Measurements from ENCODE around the gene NPL. TPM values are rescaled to one million over a fixed set of nuclear protein-coding genes. Genes with fewer than 3 reads are reported as not detected.

NPL gene
- total RNA-seq, 4 donors from 2014 or later: 6.6 to 18.9 (median 9.7) TPM

DNA sequence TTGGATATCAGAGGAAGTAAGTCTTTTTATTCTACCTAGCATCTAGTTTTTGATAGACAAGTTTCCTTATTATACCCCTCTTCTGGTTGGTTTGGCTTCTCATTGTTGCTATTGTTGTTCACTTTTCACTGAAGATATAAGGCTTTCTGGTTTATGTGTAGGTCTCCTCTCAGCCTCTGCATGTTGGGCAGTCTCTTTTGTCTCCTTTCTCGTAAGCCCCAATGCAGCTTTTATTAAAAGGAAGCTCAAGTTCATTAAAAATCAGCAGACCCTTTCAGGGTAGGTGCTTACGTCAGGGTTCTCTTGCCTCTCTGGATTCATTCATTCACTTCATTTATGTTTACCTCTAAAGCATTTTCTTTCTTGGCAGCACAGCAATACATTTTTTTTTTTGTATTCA lies 44.8 kb downstream of the NPL start:
- 94 to 95% methylated on average over 2 of the region's 2 CpGs for WGBS, 2 donors

DNA sequence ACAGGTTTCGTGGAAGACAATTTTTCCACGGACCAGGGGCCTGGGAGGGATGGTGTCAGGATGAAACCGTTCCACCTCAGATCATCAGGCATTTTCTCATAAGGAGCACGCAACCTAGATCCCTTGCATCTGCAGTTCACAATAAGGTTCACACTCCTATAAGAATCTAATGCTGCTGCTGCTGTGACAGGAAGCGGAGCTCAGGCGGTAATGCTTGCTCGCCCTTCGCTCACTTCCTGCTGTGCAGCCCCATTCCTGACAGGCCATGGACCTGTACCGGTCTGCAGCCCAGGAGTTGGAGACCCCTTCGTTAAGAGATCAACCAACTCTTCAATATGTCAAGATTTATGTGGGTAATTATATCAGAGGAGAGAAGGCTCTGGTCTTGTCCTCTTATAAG lies 46.2 kb downstream of the NPL start:
- 89 to 90% methylated on average over 10 of the region's 10 CpGs for WGBS, 2 donors
- no peak for DNase-seq (ENCODE audit: low spot score in 2 of 2)
- intact Hi-C loops (cut with DNase I; ENCODE audit: low total_unique reads): no loop called here
- no peak for TF ChIP-seq POLR2A (IDR thresholded peaks at IDR 0.05)
- TF ChIP-seq, protein P1, sequence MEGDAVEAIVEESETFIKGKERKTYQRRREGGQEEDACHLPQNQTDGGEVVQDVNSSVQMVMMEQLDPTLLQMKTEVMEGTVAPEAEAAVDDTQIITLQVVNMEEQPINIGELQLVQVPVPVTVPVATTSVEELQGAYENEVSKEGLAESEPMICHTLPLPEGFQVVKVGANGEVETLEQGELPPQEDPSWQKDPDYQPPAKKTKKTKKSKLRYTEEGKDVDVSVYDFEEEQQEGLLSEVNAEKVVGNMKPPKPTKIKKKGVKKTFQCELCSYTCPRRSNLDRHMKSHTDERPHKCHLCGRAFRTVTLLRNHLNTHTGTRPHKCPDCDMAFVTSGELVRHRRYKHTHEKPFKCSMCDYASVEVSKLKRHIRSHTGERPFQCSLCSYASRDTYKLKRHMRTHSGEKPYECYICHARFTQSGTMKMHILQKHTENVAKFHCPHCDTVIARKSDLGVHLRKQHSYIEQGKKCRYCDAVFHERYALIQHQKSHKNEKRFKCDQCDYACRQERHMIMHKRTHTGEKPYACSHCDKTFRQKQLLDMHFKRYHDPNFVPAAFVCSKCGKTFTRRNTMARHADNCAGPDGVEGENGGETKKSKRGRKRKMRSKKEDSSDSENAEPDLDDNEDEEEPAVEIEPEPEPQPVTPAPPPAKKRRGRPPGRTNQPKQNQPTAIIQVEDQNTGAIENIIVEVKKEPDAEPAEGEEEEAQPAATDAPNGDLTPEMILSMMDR (IDR thresholded peaks at IDR 0.05): no peak
- no peak overlapping the region for H3K4me3 ChIP-seq (ENCODE audit: low read depth, poor library complexity, severe bottlenecking)

More for the DNA sequence above, 44.8 kb downstream of the NPL start:
- no peak overlapping the region for H3K4me3 ChIP-seq (ENCODE audit: low read depth, poor library complexity, severe bottlenecking)
- DNase-seq (ENCODE audit: low spot score in 2 of 2): no peak
- no peak for TF ChIP-seq POLR2A (IDR thresholded peaks at IDR 0.05)
- TF ChIP-seq, protein P1 (IDR thresholded peaks at IDR 0.05): no peak
- intact Hi-C loops (cut with DNase I; ENCODE audit: low total_unique reads): no loop called here

GRCh38 chr1:182839209-182840066 lies 49.9 kb downstream of the NPL start, which contains the start of gene DHX9:
DHX9 (plus strand) TSS chr1:182839347; CDS start chr1:182842567, 3,220 bp downstream.
- DNase-seq (ENCODE audit: low spot score in 2 of 2): peak; percentile 90 to 99
- peak within 1 kb of the TSS; percentile 91 for H3K4me3 ChIP-seq (ENCODE audit: low read depth, poor library complexity, severe bottlenecking)
- WGBS, 2 donors: 0 to 1% methylated on average over 24 to 69 of the region's 92 CpGs
- intact Hi-C loops (cut with DNase I; ENCODE audit: low total_unique reads): no loop called here
- TF ChIP-seq, protein P1 (IDR thresholded peaks at IDR 0.05): no peak
- TF ChIP-seq POLR2A (IDR thresholded peaks at IDR 0.05): peak in 1 of 2 donors; percentile 71

DNA sequence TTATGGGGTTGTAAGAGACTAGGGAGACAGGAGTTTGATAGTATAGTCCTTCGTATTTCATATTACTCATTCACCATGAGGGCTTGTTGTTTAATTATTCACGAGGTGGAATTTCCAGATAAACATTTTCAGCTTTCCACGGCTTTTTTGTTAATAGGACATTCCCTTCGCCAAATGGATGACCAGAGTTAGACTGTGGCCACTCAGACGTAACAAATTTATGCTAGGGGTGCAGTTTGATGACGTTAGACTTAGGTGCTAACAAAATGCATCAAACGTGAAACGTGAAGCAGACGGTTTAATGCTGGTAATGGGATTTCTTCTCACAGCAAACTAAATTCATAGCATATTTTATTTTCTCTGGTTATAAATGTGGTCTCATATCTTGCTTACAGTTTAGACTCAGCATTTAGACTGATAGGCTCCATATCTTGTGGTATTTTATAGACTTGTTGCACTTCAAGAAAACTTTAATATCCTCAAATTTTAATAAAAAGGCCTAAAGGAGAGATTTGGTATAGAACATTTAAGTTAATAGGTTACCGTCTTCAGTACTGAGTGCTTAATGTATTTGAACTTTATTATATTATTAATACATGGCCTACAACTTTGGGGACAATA lies 51.9 kb downstream of the NPL start:
- no peak for TF ChIP-seq POLR2A (IDR thresholded peaks at IDR 0.05)
- TF ChIP-seq, protein P1 (IDR thresholded peaks at IDR 0.05): no peak
- WGBS, 2 donors: 38 to 42% methylated on average over 10 of the region's 10 CpGs
- intact Hi-C loops (cut with DNase I; ENCODE audit: low total_unique reads): no loop called here
- H3K4me3 ChIP-seq (ENCODE audit: low read depth, poor library complexity, severe bottlenecking): no peak overlapping the region
- no peak for DNase-seq (ENCODE audit: low spot score in 2 of 2)

- H3K4me3 ChIP-seq (ENCODE audit: low read depth, poor library complexity, severe bottlenecking): no peak overlapping the region
Observed at GRCh38 chr1:182842265-182842664, 52.7 kb downstream of the NPL start.

More at GRCh38 chr1:182842265-182842664, 52.7 kb downstream of the NPL start:
- TF ChIP-seq POLR2A (IDR thresholded peaks at IDR 0.05): no peak
- TF ChIP-seq, protein P1 (IDR thresholded peaks at IDR 0.05): no peak
- intact Hi-C loops (cut with DNase I; ENCODE audit: low total_unique reads): no loop called here
- DNase-seq (ENCODE audit: low spot score in 2 of 2): no peak
- WGBS, 2 donors: 27 to 29% methylated on average over 4 of the region's 4 CpGs
